PC-3 (cell line): ENCODE measurements around the gene CENPVL1. TPM values are rescaled to one million over a fixed set of nuclear protein-coding genes. Genes with fewer than 3 reads are reported as not detected.

Experiments
- ATAC-seq: fragments of 200-7000 bp; cut with Tn5 transposase; 2 replicates; pipeline ENCODE4 v1.9.1; 2020; ENCODE audit warnings: mild to moderate bottlenecking, moderate library complexity
- BruUV-seq: library from RNA; stranded (reverse); fragments of 400-500 nt; replicated peaks from 2 replicates; lab custom pipeline; 2021; lab: Mats Ljungman, UMichigan
- CTCF ChIA-PET: fragments of 300-600 bp; sonication (Branson Sonifier 250); formaldehyde crosslinking; loops from one replicate; lab custom pipeline; 2022; ENCODE audit warnings: antibody characterized with exemption; lab: Charles Lee
- POLR2A ChIA-PET: fragments of 300-600 bp; sonication (Branson Sonifier 250); formaldehyde crosslinking; loops from one replicate; lab custom pipeline; 2022; ENCODE audit warnings: antibody characterized with exemption; ENCODE audit not compliant: unreplicated experiment; lab: Charles Lee
- DNase-seq: peaks from one replicate; pipeline ENCODE4 v3.0.0-alpha.2; 2015
- H2AFZ ChIP-seq: fragments of 300-600 bp; sonication (generic); 2 replicates; pipeline ENCODE4 v1.6.0; 2016; ENCODE audit warnings: antibody characterized with exemption, low read length
- H3F3A ChIP-seq: fragments of 300-600 bp; sonication (generic); one replicate; pipeline ENCODE4 v1.6.0; 2017; ENCODE audit warnings: antibody characterized with exemption, low read length, control low read depth, mild to moderate bottlenecking; ENCODE audit not compliant: unreplicated experiment
- H3K27ac ChIP-seq: fragments of 300-600 bp; sonication (generic); 2 replicates; pipeline ENCODE4 v1.5.1; 2016; ENCODE audit warnings: mild to moderate bottlenecking, low read length
- H3K27me3 ChIP-seq: fragments of 300-600 bp; sonication (generic); 2 replicates; pipeline ENCODE4 v1.6.1; 2016; ENCODE audit warnings: low read length, mixed read lengths
- H3K36me3 ChIP-seq: fragments of 300-600 bp; sonication (generic); 2 replicates; pipeline ENCODE4 v1.6.1; 2016; ENCODE audit warnings: low read depth, mixed run types, low read length, mixed read lengths
- H3K4me1 ChIP-seq: fragments of 300-600 bp; sonication (generic); 2 replicates; pipeline ENCODE4 v1.5.1; 2016; ENCODE audit warnings: low read length; ENCODE audit not compliant: insufficient read depth
- H3K4me2 ChIP-seq: fragments of 300-600 bp; sonication (generic); 2 replicates; pipeline ENCODE4 v1.6.0; 2016; ENCODE audit warnings: low read length
- H3K4me3 ChIP-seq: fragments of 300-600 bp; sonication (generic); 2 replicates; pipeline ENCODE4 v1.5.1; 2016; ENCODE audit warnings: mild to moderate bottlenecking, low read length, mixed read lengths
- H3K79me2 ChIP-seq: fragments of 300-600 bp; sonication (generic); 2 replicates; pipeline ENCODE4 v1.6.1; 2017; ENCODE audit warnings: low read length, mixed read lengths
- H3K9ac ChIP-seq: fragments of 300-600 bp; sonication (generic); 2 replicates; pipeline ENCODE4 v1.6.0; 2016; ENCODE audit warnings: mild to moderate bottlenecking, low read length
- H3K9me2 ChIP-seq: fragments of 300-600 bp; sonication (generic); replicated peaks from 2 replicates; pipeline ENCODE4 v1.6.1; 2016; ENCODE audit warnings: mixed run types, low read length, mixed read lengths
- H3K9me3 ChIP-seq: fragments of 300-600 bp; sonication (generic); 2 replicates; pipeline ENCODE4 v1.6.1; 2016; ENCODE audit warnings: low read length, mixed read lengths
- H4K20me1 ChIP-seq: fragments of 300-600 bp; sonication (generic); 2 replicates; pipeline ENCODE4 v1.6.1; 2016; ENCODE audit warnings: low read length, mixed read lengths
- EZH2 ChIP-seq: fragments of 300-600 bp; sonication (generic); IDR thresholded peaks from one replicate; pipeline ENCODE4 v1.6.1; 2017; ENCODE audit warnings: antibody characterized with exemption, mild to moderate bottlenecking, low read length; ENCODE audit not compliant: unreplicated experiment
- EZH2phosphoT487 ChIP-seq: fragments of 300-600 bp; sonication (generic); IDR thresholded peaks from 2 replicates; pipeline ENCODE4 v1.6.1; 2018; ENCODE audit warnings: mild to moderate bottlenecking, antibody characterized with exemption, low read length, borderline replicate concordance
- intact Hi-C: fragments of 100-400 bp; cut with micrococcal nuclease; formaldehyde crosslinking; loops from 2 replicates; pipeline ENCODE4 v1.9.0; 2023
- total RNA-seq: library from RNA; depleted of rRNA; stranded (reverse); fragments of >200 nt; gene quantifications from 2 replicates; pipeline ENCODE4 v1.2.3, GENCODE V29; 2014; rRNA removed
- TF ChIP-seq, protein P1 (sequence below): fragments of 300-600 bp; sonication (generic); conservative IDR thresholded peaks from 2 replicates; pipeline ENCODE4 v1.5.1; 2017; ENCODE audit warnings: antibody characterized with exemption, low read depth, mild to moderate bottlenecking, low read length

Gene CENPVL1
- total RNA-seq, 1 experiment from 2014 or later, result not detected

DNA sequence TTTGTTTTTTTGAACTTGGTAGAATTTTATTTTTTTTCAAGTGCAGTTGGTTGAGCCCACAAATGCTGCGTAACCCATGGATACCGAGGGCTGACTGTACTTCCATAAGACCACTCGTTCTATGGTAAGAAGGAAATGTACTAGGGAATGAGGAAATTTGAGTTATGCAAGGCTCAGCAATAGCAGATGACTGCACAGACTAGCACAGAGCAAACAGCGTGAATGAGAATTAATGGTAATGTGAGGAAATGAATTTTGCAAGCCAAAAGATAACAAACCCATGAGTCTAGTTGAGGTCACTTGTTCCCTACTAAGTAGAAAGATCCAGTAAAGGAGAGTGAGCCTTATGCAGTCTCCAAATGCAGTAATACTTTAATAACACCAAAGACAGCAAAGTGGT, 50.3 kb downstream of the CENPVL1 start:
- Histone ChIP-seq H4K20me1 (no peaks in the 10 kb centered on the region), H3K79me2 (no peaks in the 10 kb centered on the region), H3K9me3 (no peaks in the 10 kb centered on the region), H3F3A (no peaks in the 10 kb centered on the region), H3K27ac (no peak overlapping the region), H3K27me3 (peaks cover 33% of the 10 kb centered on the region), H3K9ac (no peak overlapping the region), H3K4me1 (no peaks in the 10 kb centered on the region), H3K4me3 (no peak overlapping the region), H3K9me2 (no peaks in the 10 kb centered on the region), H3K36me3 (no peaks in the 10 kb centered on the region), H3K4me2 (no peak overlapping the region), H2AFZ (no peak overlapping the region)
- DNase-seq (no peak), ATAC-seq (no peak)
- ChIA-PET CTCF (no interaction called here), POLR2A (no interaction called here)
- intact Hi-C loops, result no loop called here
- BruUV-seq, result no TSS peak
- TF ChIP-seq, protein P1, sequence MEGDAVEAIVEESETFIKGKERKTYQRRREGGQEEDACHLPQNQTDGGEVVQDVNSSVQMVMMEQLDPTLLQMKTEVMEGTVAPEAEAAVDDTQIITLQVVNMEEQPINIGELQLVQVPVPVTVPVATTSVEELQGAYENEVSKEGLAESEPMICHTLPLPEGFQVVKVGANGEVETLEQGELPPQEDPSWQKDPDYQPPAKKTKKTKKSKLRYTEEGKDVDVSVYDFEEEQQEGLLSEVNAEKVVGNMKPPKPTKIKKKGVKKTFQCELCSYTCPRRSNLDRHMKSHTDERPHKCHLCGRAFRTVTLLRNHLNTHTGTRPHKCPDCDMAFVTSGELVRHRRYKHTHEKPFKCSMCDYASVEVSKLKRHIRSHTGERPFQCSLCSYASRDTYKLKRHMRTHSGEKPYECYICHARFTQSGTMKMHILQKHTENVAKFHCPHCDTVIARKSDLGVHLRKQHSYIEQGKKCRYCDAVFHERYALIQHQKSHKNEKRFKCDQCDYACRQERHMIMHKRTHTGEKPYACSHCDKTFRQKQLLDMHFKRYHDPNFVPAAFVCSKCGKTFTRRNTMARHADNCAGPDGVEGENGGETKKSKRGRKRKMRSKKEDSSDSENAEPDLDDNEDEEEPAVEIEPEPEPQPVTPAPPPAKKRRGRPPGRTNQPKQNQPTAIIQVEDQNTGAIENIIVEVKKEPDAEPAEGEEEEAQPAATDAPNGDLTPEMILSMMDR, result no peak
- TF ChIP-seq EZH2 (no peak), EZH2phosphoT487 (no peak)

Other genes starting within 250 kb of the CENPVL1 start
- gene NUDT11, start 213.9 kb upstream of the CENPVL1 start, total RNA-seq, result 2.4 and 2.8 TPM in 2 replicates
- gene CENPVL3, start 91.6 kb upstream of the CENPVL1 start, total RNA-seq, result not detected in 2 replicates
- gene CENPVL2, start 27.7 kb upstream of the CENPVL1 start, total RNA-seq, result not detected in 2 replicates
- gene GSPT2, start 32.9 kb downstream of the CENPVL1 start, total RNA-seq, result 7.0 and 7.4 TPM in 2 replicates
- 128 and 141 TPM in 2 replicates for gene MAGED1, start 183.1 kb downstream of the CENPVL1 start, total RNA-seq